Measurements from ENCODE around the gene PC. TPM values are rescaled to one million over a fixed set of nuclear protein-coding genes. Genes with fewer than 3 reads are reported as not detected.

PC gene, protein sequence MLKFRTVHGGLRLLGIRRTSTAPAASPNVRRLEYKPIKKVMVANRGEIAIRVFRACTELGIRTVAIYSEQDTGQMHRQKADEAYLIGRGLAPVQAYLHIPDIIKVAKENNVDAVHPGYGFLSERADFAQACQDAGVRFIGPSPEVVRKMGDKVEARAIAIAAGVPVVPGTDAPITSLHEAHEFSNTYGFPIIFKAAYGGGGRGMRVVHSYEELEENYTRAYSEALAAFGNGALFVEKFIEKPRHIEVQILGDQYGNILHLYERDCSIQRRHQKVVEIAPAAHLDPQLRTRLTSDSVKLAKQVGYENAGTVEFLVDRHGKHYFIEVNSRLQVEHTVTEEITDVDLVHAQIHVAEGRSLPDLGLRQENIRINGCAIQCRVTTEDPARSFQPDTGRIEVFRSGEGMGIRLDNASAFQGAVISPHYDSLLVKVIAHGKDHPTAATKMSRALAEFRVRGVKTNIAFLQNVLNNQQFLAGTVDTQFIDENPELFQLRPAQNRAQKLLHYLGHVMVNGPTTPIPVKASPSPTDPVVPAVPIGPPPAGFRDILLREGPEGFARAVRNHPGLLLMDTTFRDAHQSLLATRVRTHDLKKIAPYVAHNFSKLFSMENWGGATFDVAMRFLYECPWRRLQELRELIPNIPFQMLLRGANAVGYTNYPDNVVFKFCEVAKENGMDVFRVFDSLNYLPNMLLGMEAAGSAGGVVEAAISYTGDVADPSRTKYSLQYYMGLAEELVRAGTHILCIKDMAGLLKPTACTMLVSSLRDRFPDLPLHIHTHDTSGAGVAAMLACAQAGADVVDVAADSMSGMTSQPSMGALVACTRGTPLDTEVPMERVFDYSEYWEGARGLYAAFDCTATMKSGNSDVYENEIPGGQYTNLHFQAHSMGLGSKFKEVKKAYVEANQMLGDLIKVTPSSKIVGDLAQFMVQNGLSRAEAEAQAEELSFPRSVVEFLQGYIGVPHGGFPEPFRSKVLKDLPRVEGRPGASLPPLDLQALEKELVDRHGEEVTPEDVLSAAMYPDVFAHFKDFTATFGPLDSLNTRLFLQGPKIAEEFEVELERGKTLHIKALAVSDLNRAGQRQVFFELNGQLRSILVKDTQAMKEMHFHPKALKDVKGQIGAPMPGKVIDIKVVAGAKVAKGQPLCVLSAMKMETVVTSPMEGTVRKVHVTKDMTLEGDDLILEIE
- 7.3 and 12.5 TPM in 2 replicates for total RNA-seq

GRCh38 chr11:66958232-66958955 lies at the start of gene PC:
PC (minus strand) TSS chr11:66958383; CDS start chr11:66872159, 86,224 bp downstream.

DNA sequence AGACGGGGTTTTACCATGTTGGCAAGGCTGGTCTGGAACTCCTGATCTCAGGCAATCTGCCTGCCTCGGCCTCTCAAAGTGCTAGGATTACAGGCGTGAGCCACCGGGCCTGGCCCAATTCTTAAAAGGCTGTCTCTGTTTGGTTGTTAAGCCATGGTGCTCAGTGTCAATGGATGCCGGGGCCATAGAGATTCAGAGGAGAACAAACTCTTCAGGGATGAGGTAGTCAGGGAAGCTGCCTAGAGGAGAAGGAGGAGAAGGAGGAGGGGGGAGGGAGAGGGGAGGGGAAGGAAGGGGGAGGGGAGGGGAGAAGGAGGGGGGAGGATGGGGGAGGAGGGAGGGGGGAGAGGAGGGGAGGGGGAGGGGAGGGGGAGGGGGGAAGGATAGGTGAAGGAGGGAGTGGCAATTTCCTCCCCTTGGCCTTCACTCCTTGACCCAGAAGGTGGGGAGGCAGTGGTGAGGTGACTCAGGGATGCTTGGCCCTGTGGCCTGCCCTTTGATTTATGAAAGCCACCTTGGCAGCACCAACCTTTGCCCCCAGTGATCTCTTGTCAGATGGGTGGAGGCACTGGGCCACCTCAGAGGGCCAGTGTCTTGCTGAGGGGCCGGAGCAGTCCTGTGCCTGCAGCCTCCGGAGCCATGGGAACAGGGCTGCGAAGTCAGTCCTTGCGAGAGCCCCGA lies 16.7 kb upstream of the PC start, which contains the start of gene C11orf86:
C11orf86 (plus strand) TSS at position 581 of the 681 bp plus-strand sequence; CDS start at position 640, 59 bp downstream.

DNA sequence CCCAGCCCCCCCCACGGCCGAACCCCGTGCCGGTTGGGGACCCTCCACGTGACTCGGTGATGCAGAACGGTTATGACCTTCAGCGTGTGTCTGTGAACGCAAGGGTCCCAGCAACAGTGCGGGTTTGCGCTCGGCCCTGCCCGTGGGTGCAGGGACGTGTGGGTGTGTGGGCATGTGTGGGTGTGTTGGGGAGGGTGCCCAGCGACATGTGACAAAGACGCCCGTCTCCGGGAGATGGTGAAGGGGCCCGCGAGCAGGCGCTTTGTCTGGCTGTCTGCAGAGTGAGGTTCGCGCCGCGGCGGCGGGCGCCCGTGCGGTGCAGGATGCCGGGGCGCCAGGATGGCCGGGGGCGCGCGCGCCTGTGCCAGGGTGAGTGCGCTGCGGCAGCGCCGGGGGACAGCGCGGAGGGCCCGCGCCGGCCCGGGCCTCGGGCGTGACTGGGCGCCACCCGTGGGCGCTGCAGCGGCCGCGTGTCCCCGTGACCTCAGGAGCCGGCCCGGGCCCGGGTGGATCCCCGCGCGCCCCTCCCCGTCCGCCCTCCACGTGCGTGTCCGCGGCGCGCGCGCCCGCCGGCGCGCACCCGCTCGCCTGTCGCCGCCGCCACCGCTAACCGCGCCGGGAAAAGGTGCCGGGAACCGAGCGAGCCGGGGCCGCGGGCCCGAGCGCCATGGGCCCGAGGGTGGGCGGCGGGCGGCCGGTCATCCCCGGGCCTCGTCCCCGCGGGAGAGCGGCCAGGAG lies 101.5 kb downstream of the PC start, which contains the start of gene LRFN4:
LRFN4 (plus strand) TSS at position 569 of the 738 bp plus-strand sequence. CDS start 681 bp downstream, outside the sequence.

GRCh38 chr11:66842896-66843775 lies 115.0 kb downstream of the PC start, which contains the start of gene RCE1:
RCE1 (plus strand) TSS chr11:66843441; CDS start chr11:66843456, 15 bp downstream.

Other genes starting within 250 kb of the PC start
- gene SPTBN2, start 229.2 kb downstream of the PC start, total RNA-seq: 14.4 and 48.3 TPM in 2 replicates
- gene RCE1, start 114.9 kb downstream of the PC start, total RNA-seq: 13.1 and 16.9 TPM in 2 replicates
- gene LRFN4, start 101.3 kb downstream of the PC start, total RNA-seq: 12.8 and 16.3 TPM in 2 replicates
- gene C11orf86, start 16.9 kb upstream of the PC start, total RNA-seq: not detected in 2 replicates
- gene SYT12, start 64.8 kb upstream of the PC start, total RNA-seq: 0.50 TPM in 1 of 2 replicates, not detected in the other
- gene RHOD, start 98.5 kb upstream of the PC start, total RNA-seq: 8.4 and 20.8 TPM in 2 replicates
- gene KDM2A, start 160.9 kb upstream of the PC start, total RNA-seq: 26.9 and 71.6 TPM in 2 replicates